ENCODE data around the gene DPYSL4. TPM values are rescaled to one million over a fixed set of nuclear protein-coding genes. Genes with fewer than 3 reads are reported as not detected.

Gene DPYSL4
- total RNA-seq, 1 donor from 2014 or later, result 26.1 TPM

DNA sequence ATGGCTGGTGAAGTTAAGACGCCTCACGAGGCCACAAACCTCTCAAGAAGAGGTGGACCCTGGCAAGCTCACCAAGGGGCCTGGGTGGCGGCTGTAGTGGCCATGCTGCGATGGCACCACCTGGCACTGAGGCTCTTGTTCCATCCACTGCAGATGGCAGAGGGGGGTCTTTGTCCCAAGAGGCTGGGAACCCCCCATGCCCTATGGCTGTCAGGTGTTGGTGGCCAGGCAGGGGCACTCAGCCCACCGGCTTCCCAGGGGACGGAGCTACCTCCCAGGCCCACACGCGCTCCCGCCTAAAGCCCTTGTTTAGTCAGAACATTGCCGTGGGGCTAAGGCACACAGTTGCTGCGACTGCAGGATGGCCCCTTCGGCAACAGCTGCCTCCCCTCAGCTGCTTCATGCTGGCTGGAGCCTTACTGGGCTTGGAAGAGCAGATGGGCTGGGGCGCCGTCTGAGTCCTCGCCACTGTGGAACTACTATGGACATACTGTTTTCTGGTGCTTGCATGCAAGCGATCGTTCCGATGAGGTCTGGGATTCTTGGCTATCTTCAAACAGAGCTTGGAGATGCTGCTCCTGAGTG, 46.8 kb downstream of the DPYSL4 start:
- no peak overlapping the region for H3K27ac ChIP-seq (ENCODE audit: low read depth, low read length)
- Mint-ChIP-seq H3K4me3 (ENCODE audit: unreplicated experiment) (no peak overlapping the region), H3K36me3 (ENCODE audit: low read depth, unreplicated experiment) (no peaks in the 10 kb centered on the region), H3K9me3 (ENCODE audit: unreplicated experiment) (no peaks in the 10 kb centered on the region), H3K4me1 (ENCODE audit: low read depth, unreplicated experiment) (peaks cover 7% of the 10 kb centered on the region), H3K27me3 (ENCODE audit: low read depth, unreplicated experiment) (peaks cover 10% of the 10 kb centered on the region), H3K27ac (ENCODE audit: unreplicated experiment) (no peak overlapping the region)
- no peaks in the 10 kb centered on the region for H3K36me3 ChIP-seq (ENCODE audit: insufficient read depth, low read length)
- DNase-seq (ENCODE audit: low read depth) (no peak), FAIRE-seq (no peak)
- H3K79me2 ChIP-seq (ENCODE audit: insufficient read depth, low read length), result no peaks in the 10 kb centered on the region
- no peak overlapping the region for H3K4me2 ChIP-seq (ENCODE audit: low read length)
- H4K20me1 ChIP-seq (ENCODE audit: insufficient read depth, low read length), result no peaks in the 10 kb centered on the region
- no peak for TF ChIP-seq EZH2 (IDR thresholded peaks at IDR 0.05; ENCODE audit: insufficient read depth, low read length)
- TF ChIP-seq, protein P1, sequence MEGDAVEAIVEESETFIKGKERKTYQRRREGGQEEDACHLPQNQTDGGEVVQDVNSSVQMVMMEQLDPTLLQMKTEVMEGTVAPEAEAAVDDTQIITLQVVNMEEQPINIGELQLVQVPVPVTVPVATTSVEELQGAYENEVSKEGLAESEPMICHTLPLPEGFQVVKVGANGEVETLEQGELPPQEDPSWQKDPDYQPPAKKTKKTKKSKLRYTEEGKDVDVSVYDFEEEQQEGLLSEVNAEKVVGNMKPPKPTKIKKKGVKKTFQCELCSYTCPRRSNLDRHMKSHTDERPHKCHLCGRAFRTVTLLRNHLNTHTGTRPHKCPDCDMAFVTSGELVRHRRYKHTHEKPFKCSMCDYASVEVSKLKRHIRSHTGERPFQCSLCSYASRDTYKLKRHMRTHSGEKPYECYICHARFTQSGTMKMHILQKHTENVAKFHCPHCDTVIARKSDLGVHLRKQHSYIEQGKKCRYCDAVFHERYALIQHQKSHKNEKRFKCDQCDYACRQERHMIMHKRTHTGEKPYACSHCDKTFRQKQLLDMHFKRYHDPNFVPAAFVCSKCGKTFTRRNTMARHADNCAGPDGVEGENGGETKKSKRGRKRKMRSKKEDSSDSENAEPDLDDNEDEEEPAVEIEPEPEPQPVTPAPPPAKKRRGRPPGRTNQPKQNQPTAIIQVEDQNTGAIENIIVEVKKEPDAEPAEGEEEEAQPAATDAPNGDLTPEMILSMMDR (IDR thresholded peaks at IDR 0.05; ENCODE audit: insufficient read depth, low read depth, low read length), result no peak
- no peak overlapping the region for H3K9ac ChIP-seq (ENCODE audit: low read length)
- H3K9me3 ChIP-seq (ENCODE audit: insufficient read depth, low read depth, low read length), result no peaks in the 10 kb centered on the region
- no peaks in the 10 kb centered on the region for H3K4me1 ChIP-seq (ENCODE audit: insufficient read depth, low read length)
- H3K4me3 ChIP-seq (ENCODE audit: insufficient read depth, low read depth, low read length), result no peak overlapping the region
- H3K27me3 ChIP-seq (ENCODE audit: insufficient read depth, low read length), result no peaks in the 10 kb centered on the region
- no peak overlapping the region for H2AFZ ChIP-seq (ENCODE audit: low read depth, low read length)

DNA sequence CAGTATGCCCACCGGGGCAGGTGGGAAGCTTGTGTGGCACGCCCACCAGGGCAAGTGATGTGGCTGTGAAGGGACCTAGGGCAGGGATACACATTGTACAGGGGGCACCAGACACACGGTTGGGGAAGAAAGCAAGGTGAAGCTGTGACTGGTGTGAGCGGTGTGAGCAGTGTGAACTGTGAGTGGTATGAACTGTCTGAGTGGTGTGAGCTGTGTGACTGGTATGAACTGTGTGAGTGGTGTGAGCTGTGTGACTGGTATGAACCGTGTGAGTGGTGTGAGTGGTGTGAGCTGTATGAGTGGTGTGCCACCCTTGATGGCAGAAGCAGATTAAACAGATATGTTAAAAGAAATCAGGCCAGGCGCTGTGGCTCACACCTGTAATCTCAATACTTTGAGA, 48.1 kb downstream of the DPYSL4 start:
- Histone ChIP-seq H3K79me2 (ENCODE audit: insufficient read depth, low read length) (no peaks in the 10 kb centered on the region), H3K9me3 (ENCODE audit: insufficient read depth, low read depth, low read length) (no peaks in the 10 kb centered on the region), H3K27me3 (ENCODE audit: insufficient read depth, low read length) (no peaks in the 10 kb centered on the region), H3K4me1 (ENCODE audit: insufficient read depth, low read length) (no peaks in the 10 kb centered on the region), H4K20me1 (ENCODE audit: insufficient read depth, low read length) (no peaks in the 10 kb centered on the region), H2AFZ (ENCODE audit: low read depth, low read length) (no peak overlapping the region), H3K27ac (ENCODE audit: low read depth, low read length) (no peak overlapping the region), H3K9ac (ENCODE audit: low read length) (no peak overlapping the region), H3K4me3 (ENCODE audit: insufficient read depth, low read depth, low read length) (no peak overlapping the region), H3K4me2 (ENCODE audit: low read length) (no peak overlapping the region), H3K36me3 (ENCODE audit: insufficient read depth, low read length) (no peaks in the 10 kb centered on the region)
- Mint-ChIP-seq H3K27me3 (ENCODE audit: low read depth, unreplicated experiment) (peaks cover 11% of the 10 kb centered on the region), H3K9me3 (ENCODE audit: unreplicated experiment) (no peaks in the 10 kb centered on the region), H3K27ac (ENCODE audit: unreplicated experiment) (no peak overlapping the region), H3K4me1 (ENCODE audit: low read depth, unreplicated experiment) (peaks cover 9% of the 10 kb centered on the region), H3K36me3 (ENCODE audit: low read depth, unreplicated experiment) (peaks cover 4% of the 10 kb centered on the region), H3K4me3 (ENCODE audit: unreplicated experiment) (no peak overlapping the region)
- DNase-seq (ENCODE audit: low read depth), result no peak
- FAIRE-seq, result no peak
- TF ChIP-seq, protein P1 (IDR thresholded peaks at IDR 0.05; ENCODE audit: insufficient read depth, low read depth, low read length), result no peak
- no peak for TF ChIP-seq EZH2 (IDR thresholded peaks at IDR 0.05; ENCODE audit: insufficient read depth, low read length)

DNA sequence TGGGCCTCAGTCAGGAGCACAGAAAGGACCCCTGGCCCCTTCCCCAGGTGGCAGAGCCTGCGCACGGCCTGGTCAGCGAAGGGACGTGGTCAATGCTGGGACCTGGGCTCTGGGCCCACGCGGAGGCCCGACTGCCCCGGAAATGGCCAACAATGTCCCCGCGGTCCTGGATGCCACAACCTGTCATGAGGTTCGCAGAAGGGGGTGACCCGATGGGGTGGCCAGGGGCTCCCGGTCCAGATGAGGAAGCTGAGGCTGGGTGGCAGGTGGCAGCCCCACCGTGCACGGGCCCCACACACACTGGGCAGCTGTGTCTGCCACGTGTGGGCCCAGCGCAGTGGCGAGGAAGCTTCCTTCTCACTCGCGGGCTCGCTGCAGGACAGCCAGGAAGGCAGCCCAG, 49.4 kb downstream of the DPYSL4 start:
- Histone ChIP-seq H3K4me3 (ENCODE audit: insufficient read depth, low read depth, low read length) (no peak overlapping the region), H3K36me3 (ENCODE audit: insufficient read depth, low read length) (no peaks in the 10 kb centered on the region), H3K27me3 (ENCODE audit: insufficient read depth, low read length) (no peaks in the 10 kb centered on the region), H3K9ac (ENCODE audit: low read length) (no peak overlapping the region), H3K27ac (ENCODE audit: low read depth, low read length) (no peak overlapping the region), H3K79me2 (ENCODE audit: insufficient read depth, low read length) (no peaks in the 10 kb centered on the region), H2AFZ (ENCODE audit: low read depth, low read length) (no peak overlapping the region), H3K4me1 (ENCODE audit: insufficient read depth, low read length) (no peaks in the 10 kb centered on the region), H4K20me1 (ENCODE audit: insufficient read depth, low read length) (no peaks in the 10 kb centered on the region), H3K4me2 (ENCODE audit: low read length) (no peak overlapping the region), H3K9me3 (ENCODE audit: insufficient read depth, low read depth, low read length) (no peaks in the 10 kb centered on the region)
- Mint-ChIP-seq H3K4me1 (ENCODE audit: low read depth, unreplicated experiment) (peaks cover 9% of the 10 kb centered on the region), H3K27me3 (ENCODE audit: low read depth, unreplicated experiment) (peaks cover 11% of the 10 kb centered on the region), H3K36me3 (ENCODE audit: low read depth, unreplicated experiment) (peaks cover 6% of the 10 kb centered on the region), H3K9me3 (ENCODE audit: unreplicated experiment) (no peaks in the 10 kb centered on the region), H3K4me3 (ENCODE audit: unreplicated experiment) (no peak overlapping the region), H3K27ac (ENCODE audit: unreplicated experiment) (no peak overlapping the region)
- TF ChIP-seq EZH2 (IDR thresholded peaks at IDR 0.05; ENCODE audit: insufficient read depth, low read length), result no peak
- TF ChIP-seq, protein P1 (IDR thresholded peaks at IDR 0.05; ENCODE audit: insufficient read depth, low read depth, low read length), result no peak
- DNase-seq (ENCODE audit: low read depth) (no peak), FAIRE-seq (no peak)

All from astrocyte (in vitro differentiated cells and primary cell).